Left lung (tissue), 10 donors: ENCODE results near the gene BRINP2. TPM values are rescaled to one million over a fixed set of nuclear protein-coding genes. Genes with fewer than 3 reads are reported as not detected.

Experiments used
- ATAC-seq: fragments of 200-7000 bp; cut with Tn5 transposase; one replicate; pipeline ENCODE4 v1.9.1; 2020; ENCODE audit warnings: moderate library complexity
- DNase-seq, 4 donors: peaks; one replicate each; pipeline ENCODE4 v3.0.0-alpha.2; 2013 to 2020
- H3K27ac ChIP-seq, 2 donors: fragments of 200-600 bp; sonication (generic) in 1 of 2; one replicate each; pipeline versions ENCODE4 v1.5.0 to v1.8.0; 2020 to 2021
- H3K27me3 ChIP-seq, 2 donors: fragments of 200-600 bp; sonication (generic) in 1 of 2; one replicate each; pipeline versions ENCODE4 v1.5.0 to v1.8.0; 2020 to 2021
- H3K36me3 ChIP-seq, 2 donors: fragments of 200-600 bp; sonication (generic) in 1 of 2; one replicate each; pipeline versions ENCODE4 v1.5.0 to v1.8.0; 2020 to 2021
- H3K4me1 ChIP-seq, 2 donors: fragments of 200-600 bp; one replicate each; pipeline ENCODE4 v1.8.0; 2021
- H3K4me3 ChIP-seq, 2 donors: fragments of 200-600 bp; sonication (generic) in 1 of 2; one replicate each; pipeline versions ENCODE4 v1.5.0 to v1.8.0; 2020 to 2021; ENCODE audit warnings: mild to moderate bottlenecking in 1 of 2
- H3K9me3 ChIP-seq, 2 donors: fragments of 200-600 bp; sonication (generic) in 1 of 2; one replicate each; pipeline versions ENCODE4 v1.5.0 to v1.8.0; 2020 to 2021
- CTCF ChIP-seq, 2 donors: fragments of 200-600 bp; sonication (generic) in 1 of 2; IDR thresholded peaks; one replicate each; pipeline versions ENCODE4 v1.5.0 to v1.8.0; 2021; ENCODE audit warnings: antibody characterized with exemption in 2 of 2
- intact Hi-C, 2 donors: fragments of 100-400 bp; cut with DNase I; formaldehyde crosslinking; loops; one replicate each; pipeline versions ENCODE4 v1.11.2 to v1.14.2; 2022
- polyA plus RNA-seq, 6 donors: library from polyadenylated mRNA; unstranded; fragments of 120-200 nt; gene quantifications; one replicate each; pipeline ENCODE4 v1.2.1, GENCODE V29; 2013; ENCODE audit not compliant: insufficient read length in 6 of 6
- total RNA-seq, 2 donors: library from RNA; stranded (reverse); fragmentation: NEBNext Ultra II Directional; extraction: Animal tissue kit (Norgen Biotek cat#: 25700); gene quantifications; one replicate each; pipeline ENCODE4 v1.2.1, GENCODE V29; 2021
- donor health status: DM: no; HTN: yes; CAD: no.
- donor health status: DM: no; HTN: no; CAD: no.

BRINP2 gene
- total and polyA plus RNA-seq, 8 donors = 0.08 to 1.5 (median 0.78) TPM; not detected in 1

DNA sequence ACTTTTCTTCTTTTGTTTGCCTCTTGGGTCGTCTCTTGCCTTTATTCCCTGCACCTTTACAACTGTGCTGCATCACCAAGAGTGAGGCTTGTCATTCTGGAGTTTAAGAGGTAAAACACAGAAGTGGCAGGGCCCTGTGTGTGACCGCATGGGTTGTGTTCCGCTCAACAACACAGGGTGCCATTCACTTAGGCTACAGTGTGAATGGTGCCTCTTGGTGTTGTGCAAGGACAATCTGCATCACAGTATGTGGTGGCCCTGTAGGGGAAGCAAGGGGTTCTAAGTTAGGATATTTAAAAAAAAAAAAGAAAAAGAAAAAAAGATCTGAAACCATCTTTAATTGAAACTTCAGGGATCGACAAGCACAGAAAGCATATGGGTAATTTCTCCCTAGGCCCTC lies 38.2 kb downstream of the BRINP2 start:
- peak; percentile 10 for ATAC-seq
- H3K4me1 ChIP-seq = peaks cover 0 to 4% of the 10 kb centered on the region in 2 donors
- no peak overlapping the region for H3K27ac ChIP-seq
- intact Hi-C loops = no loop called here
- H3K4me3 ChIP-seq = no peak overlapping the region
- no peaks in the 10 kb centered on the region for H3K9me3 ChIP-seq
- H3K27me3 ChIP-seq = no peaks in the 10 kb centered on the region
- H3K36me3 ChIP-seq = no peaks in the 10 kb centered on the region
- no peak for DNase-seq
- TF ChIP-seq CTCF (IDR thresholded peaks at IDR 0.05) = no peak

DNA sequence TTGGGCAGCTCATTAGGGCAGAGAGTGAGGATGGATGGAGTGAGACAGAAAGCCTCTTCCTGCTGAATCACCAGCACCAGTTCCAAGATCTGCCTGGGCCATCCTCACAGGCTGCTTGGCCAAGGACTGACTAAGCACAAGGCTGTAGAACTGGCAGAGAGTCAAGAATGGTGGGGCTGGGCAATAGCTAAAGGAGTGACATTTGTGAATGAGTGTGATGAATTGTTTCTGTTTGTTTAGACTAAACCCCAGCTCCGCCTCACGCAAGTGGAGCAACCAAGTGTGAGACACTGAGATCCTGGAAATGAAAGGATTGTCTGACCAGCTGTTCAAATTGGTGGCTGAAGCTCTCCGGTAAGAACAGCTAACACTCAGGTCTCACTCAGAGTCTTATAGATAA lies 38.6 kb downstream of the BRINP2 start:
- DNase-seq (peak in 3 of 4 donors; percentile 71 to 92 (median 90)), ATAC-seq (peak; percentile 92)
- Histone ChIP-seq H3K4me1 (peaks cover 0 to 4% of the 10 kb centered on the region in 2 donors), H3K9me3 (no peaks in the 10 kb centered on the region), H3K4me3 (no peak overlapping the region), H3K36me3 (no peaks in the 10 kb centered on the region), H3K27ac (no peak overlapping the region), H3K27me3 (no peaks in the 10 kb centered on the region)
- intact Hi-C loops = no loop called here
- TF ChIP-seq CTCF (IDR thresholded peaks at IDR 0.05) = no peak

DNA sequence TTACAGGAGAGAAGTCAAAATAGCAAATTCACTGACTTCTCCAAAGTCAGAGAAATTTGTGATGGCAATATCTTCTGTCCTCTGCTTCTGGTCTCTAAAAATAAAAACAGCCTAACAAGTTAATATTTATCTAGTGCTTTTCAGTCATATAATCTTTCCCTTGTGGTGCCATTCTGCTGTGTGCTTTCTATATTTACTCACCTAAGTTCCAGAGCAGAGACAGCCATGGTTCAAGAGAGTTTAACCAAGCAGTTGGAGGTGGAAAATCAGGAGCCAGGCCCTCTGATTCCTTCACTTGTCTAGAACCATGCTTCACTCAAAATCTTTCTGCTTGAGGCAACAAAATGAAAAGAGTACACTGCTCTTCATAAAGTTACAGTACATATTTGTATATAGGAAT lies 39.3 kb downstream of the BRINP2 start:
- no peak for TF ChIP-seq CTCF (IDR thresholded peaks at IDR 0.05)
- no peaks in the 10 kb centered on the region for H3K36me3 ChIP-seq
- DNase-seq (no peak), ATAC-seq (no peak)
- H3K27me3 ChIP-seq = no peaks in the 10 kb centered on the region
- no peak overlapping the region for H3K27ac ChIP-seq
- H3K9me3 ChIP-seq = no peaks in the 10 kb centered on the region
- H3K4me3 ChIP-seq = no peak overlapping the region
- intact Hi-C loops = no loop called here
- H3K4me1 ChIP-seq = peaks cover 0 to 4% of the 10 kb centered on the region in 2 donors

- Histone ChIP-seq H3K27me3 (no peaks in the 10 kb centered on the region), H3K27ac (no peak overlapping the region), H3K4me1 (peaks cover 0 to 4% of the 10 kb centered on the region in 2 donors), H3K9me3 (peaks cover 0 to 2% of the 10 kb centered on the region in 2 donors), H3K4me3 (no peak overlapping the region), H3K36me3 (no peaks in the 10 kb centered on the region)
- TF ChIP-seq CTCF (IDR thresholded peaks at IDR 0.05) = no peak
- intact Hi-C loops = no loop called here
- DNase-seq (no peak), ATAC-seq (peak; percentile 61)
Measured at GRCh38 chr1:177211231-177211630, 40.5 kb downstream of the BRINP2 start.

DNA sequence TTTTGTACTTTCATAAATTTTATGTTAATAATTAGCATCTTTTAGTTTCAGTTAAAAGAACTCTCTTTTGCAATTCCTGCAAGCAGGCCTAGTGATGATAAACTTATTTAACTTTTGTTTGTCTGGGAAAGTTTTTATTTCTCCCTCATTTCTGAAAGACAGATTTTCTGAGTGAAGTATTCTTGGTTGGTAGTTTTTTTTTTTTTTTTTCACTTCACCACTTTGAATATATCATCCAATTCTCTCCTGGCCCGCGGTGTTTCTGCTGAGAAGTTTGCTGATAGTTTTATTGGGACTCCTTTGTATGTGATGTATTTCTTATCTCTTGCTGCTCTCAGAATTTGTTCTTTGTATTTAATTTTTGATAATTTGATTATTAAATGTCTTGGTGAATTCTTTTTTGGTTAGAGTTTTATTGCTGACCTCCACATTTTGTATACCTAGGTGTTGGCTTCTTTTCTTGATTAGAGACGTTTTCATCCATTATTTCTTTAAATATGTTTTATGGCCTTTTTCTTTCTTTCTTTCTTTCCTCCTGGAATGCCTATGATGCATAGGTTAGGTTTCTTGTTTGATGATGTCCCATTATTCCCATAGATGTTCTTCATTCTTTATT lies 45.9 kb downstream of the BRINP2 start:
- Histone ChIP-seq H3K4me1 (no peaks in the 10 kb centered on the region), H3K36me3 (no peaks in the 10 kb centered on the region), H3K27me3 (no peaks in the 10 kb centered on the region), H3K27ac (no peak overlapping the region), H3K4me3 (no peak overlapping the region), H3K9me3 (peaks cover 0 to 26% of the 10 kb centered on the region in 2 donors)
- intact Hi-C loops = no loop called here
- TF ChIP-seq CTCF (IDR thresholded peaks at IDR 0.05) = no peak
- ATAC-seq (no peak), DNase-seq (no peak)
